HepG2 (cell line): ENCODE measurements around the gene PPP1R18. TPM values are rescaled to one million over a fixed set of nuclear protein-coding genes. Genes with fewer than 3 reads are reported as not detected.

ENCODE experiments used
- ATF5 ChIP-seq: sonication (generic); formaldehyde crosslinking; IDR thresholded peaks from 2 replicates; pipeline ENCODE4 v1.4.0; 2020; ENCODE audit warnings: mild to moderate bottlenecking, low read depth, missing genetic modification reagents
- CTCF ChIP-seq: sonication (generic); formaldehyde crosslinking; IDR thresholded peaks from 2 replicates; pipeline ENCODE4 v1.5.0; 2020; ENCODE audit warnings: mild to moderate bottlenecking, missing genetic modification reagents, moderate library complexity
- EEA1 ChIP-seq: sonication (generic); formaldehyde crosslinking; IDR thresholded peaks from 2 replicates; pipeline ENCODE4 v1.5.1; 2020; ENCODE audit warnings: mild to moderate bottlenecking, missing genetic modification reagents, borderline replicate concordance
- HES4 ChIP-seq: sonication (generic); formaldehyde crosslinking; IDR thresholded peaks from 2 replicates; pipeline ENCODE4 v1.9.0; 2021; ENCODE audit warnings: mild to moderate bottlenecking, missing genetic modification reagents, borderline replicate concordance
- MAX ChIP-seq: IDR thresholded peaks from 2 replicates; pipeline ENCODE4 v1.6.1; 2012; ENCODE audit warnings: inconsistent platforms
- PRDM15 ChIP-seq: sonication (generic); formaldehyde crosslinking; IDR thresholded peaks from 2 replicates; pipeline ENCODE4 v1.4.0; 2020; ENCODE audit warnings: missing genetic modification reagents
- TIGD3 ChIP-seq: sonication (generic); formaldehyde crosslinking; IDR thresholded peaks from 2 replicates; pipeline ENCODE4 v1.5.1; 2020; ENCODE audit warnings: mild to moderate bottlenecking, missing genetic modification reagents, borderline replicate concordance
- ZNF281 ChIP-seq: sonication (generic); formaldehyde crosslinking; IDR thresholded peaks from 2 replicates; pipeline ENCODE4 v1.4.0; 2020; ENCODE audit warnings: missing genetic modification reagents, borderline replicate concordance
- ZNF430 ChIP-seq: sonication (generic); formaldehyde crosslinking; IDR thresholded peaks from 2 replicates; pipeline ENCODE4 v1.9.0; 2021; ENCODE audit warnings: mild to moderate bottlenecking, missing genetic modification reagents
- ZNF619 ChIP-seq: sonication (generic); formaldehyde crosslinking; IDR thresholded peaks from 2 replicates; pipeline ENCODE4 v1.4.0; 2020; ENCODE audit warnings: mild to moderate bottlenecking, missing genetic modification reagents
- ZNF629 ChIP-seq: sonication (generic); formaldehyde crosslinking; conservative IDR thresholded peaks from 2 replicates; pipeline ENCODE4 v1.5.0; 2020; ENCODE audit warnings: missing genetic modification reagents
- ZNF746 ChIP-seq: sonication (generic); formaldehyde crosslinking; IDR thresholded peaks from 2 replicates; pipeline ENCODE4 v1.8.0; 2022; ENCODE audit warnings: mild to moderate bottlenecking, missing genetic modification reagents
- ZSCAN25 ChIP-seq: sonication (generic); formaldehyde crosslinking; IDR thresholded peaks from 2 replicates; pipeline ENCODE4 v1.8.0; 2022; ENCODE audit warnings: mild to moderate bottlenecking, missing genetic modification reagents
- polyA plus RNA-seq, 8 experiments: library from polyadenylated mRNA; depleted of rRNA in 3 of 8; stranded (reverse) in 7 of 8; unstranded in 1 of 8; fragments of >200 nt; fragmentation: Illumina TruSeq in 4 of 8; extraction: Trizol in 4 of 8; gene quantifications; 2 replicates each; pipeline versions ENCODE4 v1.2.1 to v1.2.3, GENCODE V29; 2011 to 2016; ENCODE audit warnings: low read depth in 4 of 8, missing spikeins in 1 of 8, mixed read lengths in 1 of 8; ENCODE audit not compliant: insufficient read depth in 1 of 8
- total RNA-seq, 5 experiments: library from RNA; depleted of rRNA; stranded (reverse); fragments of >200 nt; fragmentation: Illumina TruSeq; extraction: Trizol; gene quantifications; 2 replicates each; pipeline ENCODE4 v1.2.3, GENCODE V29; 2016; ENCODE audit warnings: low read depth in 1 of 5

Gene PPP1R18
- total and polyA plus RNA-seq, 2 of the 13 experiments (the other 11 are each of a cell fraction or from before 2014, with no cell fraction given), result 4.9 to 9.2 TPM

GRCh38 chr6:30730601-30731435 lies 44.4 kb upstream of the PPP1R18 start (continued):
- no peak for TF ChIP-seq PRDM15 (CRISPR knock-in tag)
- TF ChIP-seq ZNF430 (CRISPR knock-in tag), result no peak; the same call in 1 of the 2 replicates
- TF ChIP-seq HES4 (CRISPR knock-in tag), result no peak
- 0 out of 2 replicates have a peak, but pooled peaks have one; percentile 40 for TF ChIP-seq TIGD3 (CRISPR knock-in tag)
- TF ChIP-seq ZNF629, result no peak
- no peak for TF ChIP-seq ZNF619
- no peak for TF ChIP-seq ZNF746 (CRISPR knock-in tag)
- TF ChIP-seq ZSCAN25 (CRISPR knock-in tag), result 0 out of 2 replicates have a peak, but pooled peaks have one; percentile 42
- TF ChIP-seq ZNF281, result peak; percentile 27; the same call in 1 of the 2 replicates
- peak; percentile 61; the same call in 1 of the 2 replicates for TF ChIP-seq MAX
- TF ChIP-seq ATF5 (CRISPR knock-in tag), result no peak
- TF ChIP-seq EEA1 (CRISPR knock-in tag), result no peak
- TF ChIP-seq CTCF (CRISPR knock-in tag), result peak; percentile 94
